IMR-90 (cell line): ENCODE data around the gene CTNNA2. TPM values are rescaled to one million over a fixed set of nuclear protein-coding genes. Genes with fewer than 3 reads are reported as not detected.

ENCODE experiments used
- ATAC-seq: fragments of 200-7000 bp; cut with Tn5 transposase; 2 replicates; pipeline ENCODE4 v1.9.1; 2020; ENCODE audit warnings: low read depth, mild to moderate bottlenecking, moderate library complexity
- BruUV-seq: library from RNA; stranded (reverse); fragments of 400-500 nt; replicated peaks from 2 replicates; lab custom pipeline; 2021; lab: Mats Ljungman, UMichigan
- CTCF ChIA-PET: fragments of 300-600 bp; formaldehyde crosslinking; extraction: SDS; loops from one replicate; lab custom pipeline; 2021; ENCODE audit warnings: antibody characterized with exemption; lab: Yijun Ruan, JAX
- POLR2A ChIA-PET: fragments of 300-600 bp; sonication (Branson Sonifier 250); formaldehyde crosslinking; loops from one replicate; lab custom pipeline; 2022; ENCODE audit warnings: antibody characterized with exemption; ENCODE audit not compliant: unreplicated experiment; lab: Charles Lee
- DNase-seq: peaks from one replicate; pipeline ENCODE4 v3.0.0; 2013
- H2AFZ ChIP-seq: replicated peaks from 2 replicates; pipeline ENCODE3; 2013; ENCODE audit warnings: low read length, mild to moderate bottlenecking; ENCODE audit not compliant: poor library complexity
- H2AK5ac ChIP-seq: 2 replicates; pipeline ENCODE4 v1.6.1; 2013; ENCODE audit warnings: low read depth, low read length, inconsistent platforms
- H2AK9ac ChIP-seq: replicated peaks from 2 replicates; pipeline ENCODE3; 2013; ENCODE audit warnings: mild to moderate bottlenecking, low read depth, low read length, moderate library complexity; ENCODE audit not compliant: poor library complexity
- H2BK120ac ChIP-seq: 2 replicates; pipeline ENCODE4 v1.6.1; 2013; ENCODE audit warnings: low read depth, low read length, inconsistent platforms
- H2BK15ac ChIP-seq: 3 replicates; pipeline ENCODE4 v1.6.1; 2013; ENCODE audit warnings: low read depth, low read length, inconsistent platforms
- H2BK20ac ChIP-seq: 2 replicates; pipeline ENCODE4 v1.6.1; 2013; ENCODE audit warnings: low read depth, mild to moderate bottlenecking, inconsistent platforms, low read length, moderate library complexity
- H2BK5ac ChIP-seq: 2 replicates; pipeline ENCODE4 v1.6.1; 2013; ENCODE audit warnings: mild to moderate bottlenecking, low read depth, low read length, inconsistent platforms; ENCODE audit not compliant: poor library complexity, severe bottlenecking
- H3K14ac ChIP-seq: replicated peaks from 2 replicates; pipeline ENCODE4 v1.6.1; 2013; ENCODE audit warnings: low read depth, low read length, inconsistent platforms
- H3K18ac ChIP-seq: 2 replicates; pipeline ENCODE4 v1.6.1; 2013; ENCODE audit warnings: low read depth, low read length, control low read depth
- H3K23ac ChIP-seq: 2 replicates; pipeline ENCODE4 v1.6.1; 2013; ENCODE audit warnings: low read depth, low read length, inconsistent platforms
- H3K27ac ChIP-seq: 2 replicates; pipeline ENCODE4 v1.5.1; 2013; ENCODE audit warnings: mild to moderate bottlenecking, control low read depth, low read length; ENCODE audit not compliant: insufficient read depth
- H3K27me3 ChIP-seq: 2 replicates; pipeline ENCODE4 v1.6.1; 2013; ENCODE audit warnings: low read length; ENCODE audit not compliant: control insufficient read depth, insufficient read depth
- H3K36me3 ChIP-seq: 2 replicates; pipeline ENCODE4 v1.6.1; 2013; ENCODE audit warnings: low read length, mixed read lengths; ENCODE audit not compliant: control insufficient read depth, insufficient read depth
- H3K4ac ChIP-seq: 2 replicates; pipeline ENCODE4 v1.6.1; 2013; ENCODE audit warnings: low read depth, low read length, inconsistent platforms
- H3K4me1 ChIP-seq: 2 replicates; pipeline ENCODE4 v1.6.1; 2013; ENCODE audit warnings: low read length, mixed read lengths; ENCODE audit not compliant: control insufficient read depth, insufficient read depth
- H3K4me2 ChIP-seq: 2 replicates; pipeline ENCODE4 v1.6.1; 2013; ENCODE audit warnings: low read depth, mild to moderate bottlenecking, control low read depth, low read length, moderate library complexity
- H3K4me3 ChIP-seq: 2 replicates; pipeline ENCODE4 v1.5.1; 2013; ENCODE audit warnings: low read depth, mild to moderate bottlenecking, control low read depth, low read length, moderate library complexity; ENCODE audit not compliant: insufficient read depth
- H3K56ac ChIP-seq: 2 replicates; pipeline ENCODE4 v1.6.1; 2013; ENCODE audit warnings: low read length, inconsistent platforms; ENCODE audit not compliant: insufficient read depth; ENCODE audit errors: extremely low read depth
- H3K79me1 ChIP-seq, 2 experiments: 2 replicates each; pipeline ENCODE4 v1.6.1; 2013; ENCODE audit warnings: low read length in 2 of 2, inconsistent platforms in 1 of 2, low read depth in 1 of 2
- H3K9ac ChIP-seq: 2 replicates; pipeline ENCODE4 v1.6.1; 2013; ENCODE audit warnings: low read depth, low read length, control low read depth
- H3K9me1 ChIP-seq: 2 replicates; pipeline ENCODE4 v1.6.1; 2013; ENCODE audit warnings: low read length, inconsistent platforms; ENCODE audit not compliant: insufficient read depth
- H3K9me3 ChIP-seq: 2 replicates; pipeline ENCODE4 v1.6.1; 2013; ENCODE audit warnings: low read length; ENCODE audit not compliant: control insufficient read depth, insufficient read depth
- H4K20me1 ChIP-seq: 2 replicates; pipeline ENCODE4 v1.6.1; 2013; ENCODE audit warnings: low read length, inconsistent platforms; ENCODE audit not compliant: insufficient read depth
- H4K5ac ChIP-seq: 2 replicates; pipeline ENCODE4 v1.6.1; 2013; ENCODE audit warnings: mild to moderate bottlenecking, low read depth, low read length, control low read depth
- H4K8ac ChIP-seq, 2 experiments: 2 replicates each; pipeline ENCODE4 v1.6.1; 2013; ENCODE audit warnings: low read depth in 2 of 2, low read length in 2 of 2, control low read depth in 1 of 2, inconsistent platforms in 1 of 2
- H4K91ac ChIP-seq: 2 replicates; pipeline ENCODE4 v1.6.1; 2013; ENCODE audit warnings: low read depth, low read length, inconsistent platforms; ENCODE audit not compliant: insufficient read depth
- BHLHE40 ChIP-seq: fragments of 150-350 bp; IDR thresholded peaks from 2 replicates; pipeline ENCODE4 v1.6.1; 2016; ENCODE audit warnings: mild to moderate bottlenecking, low read depth, low read length
- CEBPB ChIP-seq: IDR thresholded peaks from 2 replicates; pipeline ENCODE4 v1.6.1; 2012; ENCODE audit warnings: low read depth, low read length, improper control_type of control experiment
- CHD1 ChIP-seq: IDR thresholded peaks from 2 replicates; pipeline ENCODE4 v1.6.1; 2012; ENCODE audit warnings: low read depth, low read length, improper control_type of control experiment
- FOS ChIP-seq: fragments of 150-350 bp; IDR thresholded peaks from 2 replicates; pipeline ENCODE4 v1.6.1; 2016; ENCODE audit warnings: low read depth, low read length
- MAFK ChIP-seq: IDR thresholded peaks from 2 replicates; pipeline ENCODE4 v1.6.1; 2012; ENCODE audit warnings: low read depth, low read length, improper control_type of control experiment
- MAZ ChIP-seq: IDR thresholded peaks from 2 replicates; pipeline ENCODE4 v1.6.1; 2012; ENCODE audit warnings: low read depth, mild to moderate bottlenecking, low read length, improper control_type of control experiment, moderate library complexity, borderline replicate concordance
- MXI1 ChIP-seq: IDR thresholded peaks from 2 replicates; pipeline ENCODE4 v1.6.1; 2012; ENCODE audit warnings: low read depth, mild to moderate bottlenecking, low read length, moderate library complexity, borderline replicate concordance
- NFE2L2 ChIP-seq: fragments of 150-350 bp; IDR thresholded peaks from 2 replicates; pipeline ENCODE4 v1.6.1; 2016; ENCODE audit warnings: low read depth, mild to moderate bottlenecking, low read length
- POLR2A ChIP-seq: IDR thresholded peaks from 2 replicates; pipeline ENCODE4 v1.6.1; 2012; ENCODE audit warnings: mild to moderate bottlenecking, low read depth, low read length
- RAD21 ChIP-seq: IDR thresholded peaks from 2 replicates; pipeline ENCODE4 v1.6.1; 2012; ENCODE audit warnings: low read length, improper control_type of control experiment
- RCOR1 ChIP-seq: IDR thresholded peaks from 2 replicates; pipeline ENCODE4 v1.6.1; 2012; ENCODE audit warnings: mild to moderate bottlenecking, low read length, improper control_type of control experiment; ENCODE audit not compliant: insufficient replicate concordance
- RFX5 ChIP-seq: IDR thresholded peaks from 2 replicates; pipeline ENCODE4 v1.8.0; 2012; ENCODE audit warnings: low read depth, mild to moderate bottlenecking, low read length, moderate library complexity
- SMC3 ChIP-seq: fragments of 150-350 bp; IDR thresholded peaks from 2 replicates; pipeline ENCODE4 v1.6.1; 2016; ENCODE audit warnings: low read depth, mild to moderate bottlenecking, antibody characterized with exemption, low read length, moderate library complexity
- USF2 ChIP-seq: fragments of 150-350 bp; IDR thresholded peaks from 2 replicates; pipeline ENCODE4 v1.6.1; 2017; ENCODE audit warnings: mild to moderate bottlenecking, antibody characterized with exemption, low read length, low read depth
- WGBS, 2 experiments: methylation state at CpG; one replicate each; pipeline versions ENCODE4 v1.1.5 to v1.1.7; 2013; ENCODE audit warnings: missing lambda C conversion rate in 2 of 2; ENCODE audit not compliant: insufficient read length in 1 of 2; ENCODE audit errors: extremely low coverage in 2 of 2; 5-methylcytosine and 5-hydroxymethylcytosine counted together
- dilution Hi-C: fragments of 300-500 bp; cut with HindIII; formaldehyde crosslinking; loops from one replicate; pipeline ENCODE4 v1.14.3; 2018; ENCODE audit warnings: low sequenced_read_pairs; ENCODE audit not compliant: unreplicated experiment
- in situ Hi-C: fragments of 300-500 bp; cut with MboI; formaldehyde crosslinking; loops from 3 replicates; pipeline ENCODE4 v1.14.3; 2019; ENCODE audit warnings: low sequenced_read_pairs, inconsistent platforms, mixed read lengths
- intact Hi-C: fragments of 100-400 bp; cut with micrococcal nuclease; formaldehyde crosslinking; loops from 2 replicates; pipeline ENCODE4 v1.10.0; 2022
- polyA plus RNA-seq, 3 experiments: library from polyadenylated mRNA; depleted of rRNA; stranded (reverse); fragments of >200 nt; gene quantifications; 2 replicates each; pipeline ENCODE4 v1.2.3, GENCODE V29; 2012; ENCODE audit warnings: low replicate concordance in 1 of 3
- total RNA-seq: library from RNA; depleted of rRNA; stranded (reverse); fragments of >200 nt; gene quantifications from 2 replicates; pipeline ENCODE4 v1.2.3, GENCODE V29; 2012
- TF ChIP-seq, protein P1 (sequence below): fragments of 150-350 bp; IDR thresholded peaks from 2 replicates; pipeline ENCODE4 v1.6.1; 2016; ENCODE audit warnings: low read depth, mild to moderate bottlenecking, low read length, moderate library complexity, borderline replicate concordance
- TF ChIP-seq, protein P2 (sequence below): conservative IDR thresholded peaks from 2 replicates; pipeline ENCODE4 v1.5.1; 2012; ENCODE audit warnings: mild to moderate bottlenecking, low read depth, low read length, improper control_type of control experiment

The CTNNA2 gene
- total and polyA plus RNA-seq, 2 of the 4 experiments (the other 2 are of a cell fraction): not detected

DNA sequence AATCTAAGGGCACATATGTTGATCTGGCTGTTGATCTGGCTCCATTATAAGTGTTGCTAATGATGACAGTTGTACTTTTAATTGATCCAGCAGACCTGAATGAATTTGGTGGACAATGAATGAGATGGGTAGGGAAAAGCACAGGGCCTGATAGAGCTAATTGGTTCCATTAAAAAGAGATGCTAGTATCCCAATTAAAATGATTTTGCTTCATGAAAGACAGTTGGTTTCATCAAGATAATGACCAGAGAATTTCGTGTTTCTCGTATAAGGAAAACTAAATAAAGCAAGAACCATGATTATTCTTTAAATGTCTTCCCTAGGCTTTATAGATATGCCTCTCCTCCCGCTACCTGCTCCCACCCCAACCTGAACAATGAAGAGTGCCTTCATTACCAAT is 900.3 kb downstream of the CTNNA2 start:
- H2BK5ac ChIP-seq: no peak overlapping the region
- H4K5ac ChIP-seq: no peak overlapping the region
- ChIA-PET POLR2A (no interaction called here), CTCF (no interaction called here)
- no peaks in the 10 kb centered on the region for H3K4me1 ChIP-seq
- BruUV-seq: no TSS peak
- no peak overlapping the region for H3K9ac ChIP-seq
- no peaks in the 10 kb centered on the region for H4K20me1 ChIP-seq
- H3K4me2 ChIP-seq: no peak overlapping the region
- H3K23ac ChIP-seq: no peak overlapping the region
- H3K27ac ChIP-seq: no peak overlapping the region
- H3K4me3 ChIP-seq: no peak overlapping the region
- H3K27me3 ChIP-seq: no peaks in the 10 kb centered on the region
- ATAC-seq (no peak), DNase-seq (no peak)
- no peak overlapping the region for H2BK120ac ChIP-seq
- H4K8ac ChIP-seq: no peak overlapping the region
- no peaks in the 10 kb centered on the region for H3K9me1 ChIP-seq
- dilution Hi-C loops (no loop called here), intact Hi-C loops (no loop called here), in situ Hi-C loops (no loop called here)
- no peak overlapping the region for H3K14ac ChIP-seq
- H4K91ac ChIP-seq: no peak overlapping the region
- no peaks in the 10 kb centered on the region for H3K36me3 ChIP-seq
- H3K79me1 ChIP-seq: no peaks in the 10 kb centered on the region
- H2BK15ac ChIP-seq: no peak overlapping the region
- no peak for TF ChIP-seq CEBPB
- TF ChIP-seq MAZ: no peak
- no peak for TF ChIP-seq SMC3
- no peak for TF ChIP-seq BHLHE40
- TF ChIP-seq RCOR1: no peak
- no peak for TF ChIP-seq RFX5
- no peak for TF ChIP-seq RAD21
- no peak for TF ChIP-seq USF2
- TF ChIP-seq, protein P1, sequence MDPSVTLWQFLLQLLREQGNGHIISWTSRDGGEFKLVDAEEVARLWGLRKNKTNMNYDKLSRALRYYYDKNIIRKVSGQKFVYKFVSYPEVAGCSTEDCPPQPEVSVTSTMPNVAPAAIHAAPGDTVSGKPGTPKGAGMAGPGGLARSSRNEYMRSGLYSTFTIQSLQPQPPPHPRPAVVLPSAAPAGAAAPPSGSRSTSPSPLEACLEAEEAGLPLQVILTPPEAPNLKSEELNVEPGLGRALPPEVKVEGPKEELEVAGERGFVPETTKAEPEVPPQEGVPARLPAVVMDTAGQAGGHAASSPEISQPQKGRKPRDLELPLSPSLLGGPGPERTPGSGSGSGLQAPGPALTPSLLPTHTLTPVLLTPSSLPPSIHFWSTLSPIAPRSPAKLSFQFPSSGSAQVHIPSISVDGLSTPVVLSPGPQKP: no peak
- TF ChIP-seq MXI1: no peak
- no peak for TF ChIP-seq MAFK
- no peak for TF ChIP-seq POLR2A
- no peak for TF ChIP-seq NFE2L2
- no peak for TF ChIP-seq FOS
- TF ChIP-seq, protein P2, sequence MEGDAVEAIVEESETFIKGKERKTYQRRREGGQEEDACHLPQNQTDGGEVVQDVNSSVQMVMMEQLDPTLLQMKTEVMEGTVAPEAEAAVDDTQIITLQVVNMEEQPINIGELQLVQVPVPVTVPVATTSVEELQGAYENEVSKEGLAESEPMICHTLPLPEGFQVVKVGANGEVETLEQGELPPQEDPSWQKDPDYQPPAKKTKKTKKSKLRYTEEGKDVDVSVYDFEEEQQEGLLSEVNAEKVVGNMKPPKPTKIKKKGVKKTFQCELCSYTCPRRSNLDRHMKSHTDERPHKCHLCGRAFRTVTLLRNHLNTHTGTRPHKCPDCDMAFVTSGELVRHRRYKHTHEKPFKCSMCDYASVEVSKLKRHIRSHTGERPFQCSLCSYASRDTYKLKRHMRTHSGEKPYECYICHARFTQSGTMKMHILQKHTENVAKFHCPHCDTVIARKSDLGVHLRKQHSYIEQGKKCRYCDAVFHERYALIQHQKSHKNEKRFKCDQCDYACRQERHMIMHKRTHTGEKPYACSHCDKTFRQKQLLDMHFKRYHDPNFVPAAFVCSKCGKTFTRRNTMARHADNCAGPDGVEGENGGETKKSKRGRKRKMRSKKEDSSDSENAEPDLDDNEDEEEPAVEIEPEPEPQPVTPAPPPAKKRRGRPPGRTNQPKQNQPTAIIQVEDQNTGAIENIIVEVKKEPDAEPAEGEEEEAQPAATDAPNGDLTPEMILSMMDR: no peak
- TF ChIP-seq CHD1: no peak
- no peak overlapping the region for H3K56ac ChIP-seq
- no peak overlapping the region for H3K18ac ChIP-seq
- no peak overlapping the region for H2AK5ac ChIP-seq
- no CpG with 5 or more reads among the region's 3 CpGs for WGBS, 2 experiments
- H2AK9ac ChIP-seq: no peak overlapping the region
- H2AFZ ChIP-seq: no peak overlapping the region
- H3K9me3 ChIP-seq: no peaks in the 10 kb centered on the region
- no peak overlapping the region for H3K4ac ChIP-seq
- no peak overlapping the region for H2BK20ac ChIP-seq
